RKO (cell line): ENCODE results near the gene NLGN4X.

ENCODE experiments used
- DNase-seq: peaks from one replicate; pipeline ENCODE4 v3.0.0-alpha.2; 2016; ENCODE audit warnings: low spot score

NLGN4X gene

GRCh38 chrX:6228720-6229119 lies at the start of gene NLGN4X:
Gene NLGN4X, minus strand, starts transcription at chrX:6228867. Its CDS starts 77,401 bp downstream, at chrX:6151466.
- DNase-seq = no peak

DNA sequence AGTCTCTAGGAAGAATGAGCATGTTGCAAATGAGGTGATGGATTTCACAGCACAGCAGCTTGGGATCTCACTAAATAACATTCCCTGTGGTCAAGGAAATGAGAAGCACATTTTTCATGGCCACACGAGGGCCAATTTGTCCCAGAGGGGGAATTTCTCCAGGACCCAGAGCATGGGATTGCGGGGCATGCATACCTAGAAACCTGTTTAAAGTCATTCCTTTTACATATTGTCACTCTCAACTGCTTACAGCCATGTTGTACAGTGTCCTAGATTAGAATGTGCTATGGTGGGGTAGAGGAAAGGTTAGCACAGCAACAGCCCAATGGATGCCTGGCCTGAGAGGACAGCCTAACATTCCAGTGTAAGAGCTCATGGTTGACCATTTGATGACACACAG lies 37.4 kb upstream of the NLGN4X start:
- no peak for DNase-seq

GRCh38 chrX:6262959-6263358 lies 34.3 kb upstream of the NLGN4X start:
- DNase-seq = no peak

DNA sequence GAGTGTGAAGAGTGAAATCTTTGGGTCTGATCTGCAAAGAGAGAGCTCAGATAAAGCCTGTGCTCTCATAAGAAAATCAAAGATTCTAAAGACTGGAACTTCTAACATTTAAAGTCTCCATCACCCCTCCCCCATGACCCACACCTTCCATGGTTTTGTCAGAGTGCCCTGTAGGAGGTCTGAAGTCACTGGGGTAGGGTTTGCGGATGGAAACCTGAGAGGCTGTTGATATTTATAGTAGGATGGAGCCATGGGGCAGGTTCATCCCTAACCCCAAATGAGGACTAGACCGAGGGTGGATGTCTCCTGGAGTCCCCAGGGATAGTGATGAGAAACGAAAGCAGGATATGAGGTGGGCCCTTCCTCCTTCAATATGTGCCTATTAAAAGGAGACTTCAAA lies 28.4 kb upstream of the NLGN4X start:
- no peak for DNase-seq

DNA sequence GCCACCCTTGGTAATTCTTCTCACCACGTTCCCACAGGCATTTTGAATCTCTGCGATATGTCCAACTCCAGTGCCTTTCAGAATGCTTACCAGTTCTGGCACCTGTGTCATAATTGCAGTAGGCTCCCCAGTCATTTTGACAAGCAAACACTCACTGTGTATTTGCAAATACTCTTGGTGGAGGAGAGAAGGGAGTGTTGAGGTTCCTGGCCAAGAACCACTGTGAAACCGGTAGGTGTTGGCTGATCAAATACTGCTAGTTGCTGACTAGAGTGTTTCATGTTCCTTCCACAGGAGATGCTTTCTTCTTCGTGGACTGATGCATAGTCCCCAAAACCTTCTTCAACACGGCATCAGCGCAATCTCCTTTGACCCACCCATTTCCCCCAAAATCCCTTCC lies 16.0 kb upstream of the NLGN4X start:
- no peak for DNase-seq

DNA sequence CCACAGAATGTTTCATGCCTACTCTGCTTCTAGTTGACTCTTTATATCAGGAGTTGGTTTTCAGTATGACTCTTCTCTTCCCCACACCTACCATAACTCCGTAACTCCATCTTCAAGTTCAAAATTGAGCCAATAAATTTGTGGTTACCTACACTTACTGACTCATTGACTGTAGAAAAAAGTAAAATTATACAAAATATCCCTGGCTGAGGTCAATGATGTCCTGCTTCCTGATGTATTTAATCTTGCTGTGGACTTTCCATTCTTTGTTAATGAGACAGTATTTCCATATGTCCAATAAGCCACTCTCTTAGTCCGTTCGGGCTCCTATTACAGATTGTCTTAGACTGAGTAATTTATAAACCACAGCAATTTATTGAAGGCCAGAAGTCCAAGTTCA lies 9.9 kb upstream of the NLGN4X start:
- DNase-seq = no peak

- DNase-seq = no peak
Measured at GRCh38 chrX:6227935-6228334, 732 bp downstream of the NLGN4X start.

DNA sequence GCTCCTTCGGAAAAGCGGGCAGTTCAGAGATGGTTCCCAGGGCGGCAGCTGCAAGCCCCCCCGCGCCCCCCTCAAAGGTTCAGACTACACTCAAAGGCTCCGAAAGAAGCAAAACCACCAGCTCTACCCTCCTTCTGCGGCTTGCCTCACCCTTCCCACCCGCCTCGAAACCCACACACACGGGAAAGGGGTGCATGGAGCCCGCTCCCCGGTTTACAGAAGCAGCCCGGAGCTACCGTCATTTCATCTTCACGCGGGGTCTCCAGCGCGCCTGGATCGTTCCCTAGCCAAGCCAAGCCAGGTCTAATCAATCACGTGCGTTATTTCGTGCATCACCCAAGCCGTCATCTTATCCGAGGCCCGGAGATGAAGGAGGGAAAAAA lies 1.2 kb downstream of the NLGN4X start:
- no peak for DNase-seq

- no peak for DNase-seq
Measured at GRCh38 chrX:6226596-6227452, 1.8 kb downstream of the NLGN4X start.

- DNase-seq = no peak
Measured at GRCh38 chrX:6225911-6226595, 2.6 kb downstream of the NLGN4X start.

DNA sequence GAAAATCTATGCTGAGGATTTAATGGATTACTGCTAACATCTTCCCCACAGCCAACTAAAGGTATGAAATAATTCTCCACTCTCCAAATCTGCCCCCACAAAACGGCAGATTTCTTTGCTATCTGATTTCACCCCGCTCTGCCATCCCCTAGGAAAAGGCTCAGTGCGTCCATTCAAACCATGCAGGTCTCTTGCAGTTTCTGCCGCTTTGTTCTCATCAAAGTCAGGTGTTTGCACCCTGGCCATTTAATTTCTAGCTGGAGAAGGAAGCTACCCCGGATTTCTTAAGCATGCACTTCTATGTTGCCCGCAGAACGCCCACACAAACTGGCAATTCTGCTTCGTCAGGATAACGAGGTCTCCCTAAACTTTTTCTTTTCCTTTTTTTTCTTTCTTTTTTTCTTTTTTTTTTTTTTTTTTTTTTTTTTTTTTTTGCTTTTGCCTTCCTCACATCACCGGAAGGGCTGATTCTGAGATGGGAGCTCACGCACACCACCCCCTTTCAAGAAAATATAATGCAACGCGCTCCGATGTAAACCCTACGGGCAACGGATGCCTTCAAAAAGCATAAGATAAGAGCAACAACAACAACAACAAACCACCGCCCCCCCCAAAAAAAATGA lies 3.3 kb downstream of the NLGN4X start:
- DNase-seq = no peak

DNA sequence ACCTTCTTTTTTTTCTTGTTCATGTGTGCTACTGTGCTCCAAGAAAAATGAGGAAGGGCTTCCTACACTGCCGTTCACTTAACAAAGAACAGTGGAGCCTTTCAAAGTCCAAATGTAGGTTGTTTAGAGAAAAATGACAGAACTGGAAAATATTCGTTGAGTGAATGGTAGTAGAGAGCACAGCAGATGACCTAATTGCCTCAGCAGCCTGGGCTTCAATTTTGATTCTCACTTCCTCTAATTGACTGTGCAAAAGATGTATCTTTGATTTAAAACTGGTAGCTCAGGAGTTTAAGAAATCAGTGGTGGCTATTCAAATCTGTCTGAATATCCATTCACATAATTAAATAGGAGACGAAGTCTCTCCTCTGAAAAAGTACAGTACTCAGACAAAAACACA lies 5.2 kb downstream of the NLGN4X start:
- no peak for DNase-seq

GRCh38 chrX:6210230-6210629 lies 18.4 kb downstream of the NLGN4X start:
- DNase-seq = no peak

DNA sequence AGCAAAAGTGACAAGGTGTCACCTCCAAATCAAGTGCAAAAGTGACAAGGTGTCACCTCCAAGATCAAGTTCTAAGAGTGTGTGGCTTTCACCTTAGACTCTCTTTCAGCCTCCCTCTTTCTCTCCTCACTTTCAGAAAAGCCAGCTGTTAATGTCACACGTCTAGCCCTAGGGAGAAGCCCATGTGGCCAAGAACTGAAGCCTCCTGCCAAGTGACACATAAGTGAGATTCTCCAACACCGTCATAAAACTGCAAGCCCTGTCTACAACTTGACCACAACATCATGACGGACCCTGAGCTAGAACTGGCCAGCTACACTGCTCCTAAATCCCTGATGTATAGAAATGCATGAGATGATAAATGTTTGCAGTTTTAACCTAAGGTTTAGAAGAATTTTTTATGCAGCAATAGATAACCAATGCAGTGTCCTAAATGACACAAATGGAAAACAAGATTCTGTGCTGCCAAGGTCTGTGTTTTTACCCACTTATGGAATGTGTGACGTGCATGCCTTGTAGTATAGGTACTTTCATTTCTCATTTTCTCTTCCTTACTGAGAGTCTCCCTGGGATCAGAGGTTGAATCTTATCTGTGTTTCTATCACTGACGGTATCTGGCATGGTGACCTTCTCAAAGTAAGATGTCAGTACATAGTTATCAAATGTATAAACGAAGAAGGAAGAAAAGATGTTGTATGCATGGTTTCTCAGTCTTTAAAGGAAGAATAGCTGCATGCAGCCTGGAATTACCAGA lies 25.0 kb downstream of the NLGN4X start:
- no peak for DNase-seq

GRCh38 chrX:6199486-6199885 lies 29.2 kb downstream of the NLGN4X start:
- no peak for DNase-seq

- no peak for DNase-seq
Measured at GRCh38 chrX:6187256-6187655, 41.4 kb downstream of the NLGN4X start.

GRCh38 chrX:6184900-6185515 lies 43.7 kb downstream of the NLGN4X start:
- no peak for DNase-seq

DNA sequence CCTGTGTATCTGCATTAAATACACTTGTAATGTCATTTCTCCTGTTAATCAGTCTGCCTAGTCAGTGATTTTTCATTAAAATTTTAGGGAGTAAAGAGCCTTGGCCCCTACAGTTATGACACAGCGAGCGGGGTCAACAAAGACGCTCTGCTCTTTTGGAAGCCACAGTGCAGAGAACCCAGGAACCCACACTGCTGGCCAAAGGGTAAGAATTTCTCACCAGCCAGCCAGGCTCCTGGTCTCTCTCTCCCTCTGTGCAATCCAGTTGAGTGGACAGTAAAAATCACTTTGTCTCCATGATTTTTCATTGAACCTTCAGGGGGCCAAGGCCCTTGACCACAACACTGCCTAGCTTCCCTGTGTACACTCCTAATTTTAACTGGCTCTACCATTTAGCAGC lies 52.8 kb downstream of the NLGN4X start:
- DNase-seq = no peak

DNA sequence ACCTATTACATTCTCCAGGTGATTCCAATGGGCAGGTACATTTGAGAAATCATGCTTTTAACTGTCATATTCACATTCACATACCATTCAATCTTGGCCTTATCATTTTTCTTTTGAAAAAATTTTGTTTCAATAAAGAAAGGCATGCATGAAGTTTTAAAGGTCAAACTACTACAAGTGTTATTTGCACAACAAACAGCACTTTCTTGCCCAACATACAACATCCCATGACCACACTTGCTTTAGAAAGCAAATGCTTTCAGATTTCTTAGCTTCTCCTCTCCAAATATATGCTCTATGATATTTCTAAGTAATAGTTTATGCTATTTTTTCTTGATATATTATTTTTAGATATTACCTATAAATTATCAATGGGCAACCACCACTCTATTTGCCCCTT lies 58.2 kb downstream of the NLGN4X start:
- DNase-seq = no peak

DNA sequence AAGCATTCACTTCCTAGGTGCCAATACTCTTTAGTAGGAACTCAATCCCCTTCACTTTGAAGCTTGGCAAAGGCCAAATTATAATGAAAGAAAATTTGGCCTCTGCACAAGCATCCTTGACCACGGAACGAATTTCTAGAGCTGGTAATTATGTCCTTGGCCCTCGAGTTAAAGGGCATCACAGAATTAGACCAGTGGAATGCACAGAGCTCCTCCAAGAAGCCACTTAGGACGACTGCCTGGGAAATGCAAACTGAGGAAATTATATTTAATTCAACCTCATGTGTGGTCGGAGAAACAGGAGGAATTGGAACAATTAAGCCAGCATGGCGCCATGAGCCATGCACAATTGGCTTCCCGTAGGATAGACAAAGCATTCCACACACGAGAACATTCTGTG lies 59.3 kb downstream of the NLGN4X start:
- DNase-seq = no peak

DNA sequence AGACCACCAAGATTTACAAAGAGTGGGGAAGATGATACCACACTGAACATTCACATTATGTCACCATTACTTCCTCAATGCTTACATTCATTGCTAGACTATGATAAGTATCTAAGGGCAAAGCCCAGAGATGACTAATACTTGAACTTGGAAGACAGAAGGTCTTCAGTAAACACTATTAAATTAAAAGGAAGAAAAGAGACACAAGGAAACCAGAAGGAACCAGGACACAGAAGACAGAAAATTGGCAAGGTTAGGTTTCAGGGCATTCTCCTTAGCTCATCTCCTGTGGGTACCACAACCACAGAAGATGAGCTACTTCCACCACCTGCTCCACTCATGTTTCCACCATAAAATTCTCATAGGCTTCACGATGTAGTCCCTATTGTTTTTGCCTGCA lies 64.9 kb downstream of the NLGN4X start:
- no peak for DNase-seq

DNA sequence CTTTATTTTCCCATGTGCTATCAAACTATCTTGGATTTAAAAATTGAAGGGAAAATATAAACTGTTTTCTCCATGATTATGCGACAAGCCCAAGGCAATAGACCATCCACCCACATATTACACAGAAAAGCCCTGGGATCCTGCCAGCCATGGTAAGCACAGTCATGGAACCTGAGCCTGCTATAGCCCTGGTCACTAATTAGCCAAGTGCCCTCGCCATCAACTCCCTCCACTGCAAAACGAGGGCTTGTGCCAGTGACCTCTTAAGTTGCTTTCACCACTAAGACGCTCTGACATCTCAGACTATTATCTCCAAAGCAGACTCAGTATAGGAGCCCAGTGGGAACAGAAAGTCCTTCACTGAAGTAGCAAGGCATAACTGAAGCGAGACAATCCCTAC lies 69.2 kb downstream of the NLGN4X start:
- no peak for DNase-seq
